Mucosa of gallbladder (tissue), 1 donor: Measurements from ENCODE around the gene TBC1D1. TPM values are rescaled to one million over a fixed set of nuclear protein-coding genes. Genes with fewer than 3 reads are reported as not detected.

Source experiments
- DNase-seq: peaks from one replicate; pipeline ENCODE4 v3.0.0-alpha.2; 2020; ENCODE audit warnings: low spot score
- total RNA-seq: library from RNA; stranded (reverse); gene quantifications from one replicate; pipeline ENCODE4 v1.2.1, GENCODE V29; 2021
- donor health status: DM: no; HTN: no; CAD: no.

The TBC1D1 gene, protein sequence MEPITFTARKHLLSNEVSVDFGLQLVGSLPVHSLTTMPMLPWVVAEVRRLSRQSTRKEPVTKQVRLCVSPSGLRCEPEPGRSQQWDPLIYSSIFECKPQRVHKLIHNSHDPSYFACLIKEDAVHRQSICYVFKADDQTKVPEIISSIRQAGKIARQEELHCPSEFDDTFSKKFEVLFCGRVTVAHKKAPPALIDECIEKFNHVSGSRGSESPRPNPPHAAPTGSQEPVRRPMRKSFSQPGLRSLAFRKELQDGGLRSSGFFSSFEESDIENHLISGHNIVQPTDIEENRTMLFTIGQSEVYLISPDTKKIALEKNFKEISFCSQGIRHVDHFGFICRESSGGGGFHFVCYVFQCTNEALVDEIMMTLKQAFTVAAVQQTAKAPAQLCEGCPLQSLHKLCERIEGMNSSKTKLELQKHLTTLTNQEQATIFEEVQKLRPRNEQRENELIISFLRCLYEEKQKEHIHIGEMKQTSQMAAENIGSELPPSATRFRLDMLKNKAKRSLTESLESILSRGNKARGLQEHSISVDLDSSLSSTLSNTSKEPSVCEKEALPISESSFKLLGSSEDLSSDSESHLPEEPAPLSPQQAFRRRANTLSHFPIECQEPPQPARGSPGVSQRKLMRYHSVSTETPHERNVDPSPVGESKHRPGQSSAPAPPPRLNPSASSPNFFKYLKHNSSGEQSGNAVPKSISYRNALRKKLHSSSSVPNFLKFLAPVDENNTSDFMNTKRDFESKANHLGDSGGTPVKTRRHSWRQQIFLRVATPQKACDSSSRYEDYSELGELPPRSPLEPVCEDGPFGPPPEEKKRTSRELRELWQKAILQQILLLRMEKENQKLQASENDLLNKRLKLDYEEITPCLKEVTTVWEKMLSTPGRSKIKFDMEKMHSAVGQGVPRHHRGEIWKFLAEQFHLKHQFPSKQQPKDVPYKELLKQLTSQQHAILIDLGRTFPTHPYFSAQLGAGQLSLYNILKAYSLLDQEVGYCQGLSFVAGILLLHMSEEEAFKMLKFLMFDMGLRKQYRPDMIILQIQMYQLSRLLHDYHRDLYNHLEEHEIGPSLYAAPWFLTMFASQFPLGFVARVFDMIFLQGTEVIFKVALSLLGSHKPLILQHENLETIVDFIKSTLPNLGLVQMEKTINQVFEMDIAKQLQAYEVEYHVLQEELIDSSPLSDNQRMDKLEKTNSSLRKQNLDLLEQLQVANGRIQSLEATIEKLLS (N-terminal part only)
- 159 TPM for total RNA-seq

DNA sequence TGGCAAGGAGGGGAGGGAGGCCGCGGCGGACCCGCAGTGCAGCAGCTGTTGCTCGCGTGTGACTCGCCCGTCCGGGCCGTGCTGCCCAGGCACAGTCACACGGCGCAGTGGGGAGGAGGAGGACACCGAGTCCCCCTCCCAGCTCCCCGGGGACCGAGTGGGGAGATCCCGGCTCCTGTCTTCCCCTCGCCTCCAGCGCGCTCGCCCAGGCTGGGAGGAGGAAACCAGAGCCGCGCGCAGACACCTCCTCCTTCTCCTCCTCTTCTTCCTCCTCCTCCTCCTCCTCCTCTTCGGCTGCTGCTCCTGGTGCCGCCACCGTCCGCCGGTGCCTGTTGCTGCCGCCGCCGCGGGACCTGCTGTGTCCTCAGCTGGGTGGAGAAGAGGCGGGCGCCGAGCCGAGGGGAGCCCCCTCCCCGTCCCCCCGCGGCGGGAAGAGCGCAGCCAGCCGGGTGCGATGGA, at the start of gene TBC1D1:
TSS of gene TBC1D1 (plus strand) at position 284 of the 459 bp plus-strand sequence. CDS start 11,012 bp downstream, outside the sequence.
- peak; percentile 18 for DNase-seq

DNA sequence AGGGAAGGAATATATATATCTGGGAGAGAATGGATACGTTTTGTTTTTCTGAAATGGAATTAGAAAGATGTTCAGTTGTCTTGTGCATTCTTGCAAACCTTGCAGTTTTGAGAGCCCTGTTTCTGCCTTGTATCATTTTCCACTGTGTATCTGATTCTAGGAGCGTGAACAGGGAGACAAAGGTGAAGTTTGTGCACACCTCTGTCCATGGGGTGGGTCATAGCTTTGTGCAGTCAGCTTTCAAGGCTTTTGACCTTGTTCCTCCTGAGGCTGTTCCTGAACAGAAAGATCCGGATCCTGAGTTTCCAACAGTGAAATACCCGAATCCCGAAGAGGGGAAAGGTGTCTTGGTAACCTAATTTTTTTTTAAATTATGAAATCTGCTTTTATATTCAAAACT, 46.7 kb upstream of the TBC1D1 start:
- DNase-seq: no peak

DNA sequence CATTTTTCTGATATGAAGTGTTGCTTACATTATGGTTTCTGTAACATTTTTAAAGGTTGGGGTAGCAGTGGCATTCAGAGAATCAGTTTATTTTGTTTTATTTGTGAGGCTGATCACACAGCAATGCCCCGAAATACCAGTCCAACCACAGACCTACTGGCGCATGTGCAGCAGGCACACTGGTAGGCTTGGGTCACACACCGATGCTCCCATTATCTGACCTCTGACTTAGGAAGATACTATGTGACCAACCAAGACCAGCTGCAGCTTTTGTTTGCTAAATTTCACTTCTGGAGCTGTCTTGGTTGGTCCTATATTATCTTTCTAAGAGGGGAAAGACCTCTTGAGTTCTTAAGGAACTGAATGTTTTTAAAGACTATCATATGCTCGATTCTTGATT, 45.7 kb upstream of the TBC1D1 start:
- no peak for DNase-seq

DNA sequence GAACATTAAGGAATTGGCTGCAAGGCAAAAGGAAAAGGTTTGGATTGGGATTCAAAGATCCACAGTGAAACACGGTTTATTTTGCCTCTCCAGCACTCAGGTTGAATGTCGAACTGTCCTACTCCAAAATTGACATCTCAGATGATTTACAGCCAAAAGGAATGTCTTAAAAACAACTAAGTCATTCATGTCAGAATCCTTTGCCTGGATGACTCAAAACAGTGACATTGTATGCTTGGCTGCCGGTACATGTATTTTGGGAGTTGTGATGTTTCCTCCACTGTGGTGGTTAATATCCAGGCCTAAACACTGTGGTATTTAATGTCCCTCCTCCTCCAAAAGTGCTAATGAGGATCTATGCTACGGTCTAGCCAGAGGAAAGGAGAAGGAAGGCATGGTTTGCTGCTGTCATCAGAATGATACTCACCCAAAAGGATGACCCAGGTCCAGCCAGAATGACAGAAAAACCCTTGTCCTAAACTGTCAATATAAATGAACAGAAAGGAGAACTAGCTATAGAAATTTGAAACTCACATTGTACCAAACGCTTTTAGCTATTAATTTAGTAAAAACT, 43.5 kb upstream of the TBC1D1 start:
- no peak for DNase-seq

DNA sequence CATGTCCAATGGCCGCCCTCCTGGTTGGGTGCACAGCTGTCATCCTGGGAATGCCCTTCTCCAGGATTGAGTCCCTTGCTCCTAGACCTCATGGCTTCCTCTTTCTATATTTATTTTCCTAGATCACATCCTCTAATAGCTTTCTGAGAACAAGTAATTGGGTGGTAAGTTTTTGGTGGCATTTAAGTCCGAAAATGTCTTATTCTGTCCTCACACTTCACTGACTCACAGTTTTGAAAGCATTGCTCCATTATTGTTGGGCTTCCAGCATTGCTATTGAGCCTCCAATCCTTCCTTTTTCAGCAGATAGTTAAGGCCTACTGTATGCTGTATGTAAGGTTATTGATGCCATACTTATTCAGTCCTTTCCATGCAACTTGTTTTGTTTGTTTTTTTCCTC, 38.5 kb upstream of the TBC1D1 start:
- DNase-seq: no peak

DNA sequence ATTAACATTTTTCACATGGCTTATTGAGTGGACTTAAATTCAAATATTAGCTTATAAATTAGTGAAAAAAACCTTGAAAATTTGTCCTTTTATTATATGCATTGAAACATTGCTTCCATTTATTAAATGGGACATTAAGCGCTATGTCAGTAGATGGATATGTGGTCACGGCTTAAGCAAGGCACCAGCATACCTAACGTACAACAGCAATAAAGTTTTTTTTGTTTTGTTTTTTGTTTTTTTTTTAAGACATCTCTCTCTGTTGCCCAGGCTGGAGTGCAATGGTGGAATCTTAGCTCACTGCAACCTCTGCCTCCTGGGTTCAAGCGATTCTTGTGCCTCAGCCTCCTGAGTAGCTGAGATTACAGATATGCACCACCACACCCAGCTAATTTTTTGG, 32.8 kb upstream of the TBC1D1 start:
- DNase-seq: no peak

DNA sequence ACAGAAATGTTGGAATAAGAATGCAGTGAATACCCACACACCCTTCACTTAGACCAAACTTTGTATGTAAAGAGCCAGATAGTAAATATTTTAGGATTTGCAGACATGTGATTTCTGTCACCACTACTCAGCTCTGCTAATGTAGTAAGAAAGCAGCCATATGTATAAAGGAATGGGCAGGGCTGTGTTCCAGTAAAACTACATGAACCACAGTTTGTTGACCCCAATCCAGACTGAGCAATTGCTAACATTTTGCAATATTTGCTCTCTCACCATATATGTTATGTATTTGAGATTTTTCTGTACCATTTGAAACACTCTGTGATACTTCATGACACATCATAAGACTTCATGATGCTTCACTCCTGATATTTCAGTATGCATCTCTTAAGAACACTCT, 32.0 kb upstream of the TBC1D1 start:
- DNase-seq: no peak

DNA sequence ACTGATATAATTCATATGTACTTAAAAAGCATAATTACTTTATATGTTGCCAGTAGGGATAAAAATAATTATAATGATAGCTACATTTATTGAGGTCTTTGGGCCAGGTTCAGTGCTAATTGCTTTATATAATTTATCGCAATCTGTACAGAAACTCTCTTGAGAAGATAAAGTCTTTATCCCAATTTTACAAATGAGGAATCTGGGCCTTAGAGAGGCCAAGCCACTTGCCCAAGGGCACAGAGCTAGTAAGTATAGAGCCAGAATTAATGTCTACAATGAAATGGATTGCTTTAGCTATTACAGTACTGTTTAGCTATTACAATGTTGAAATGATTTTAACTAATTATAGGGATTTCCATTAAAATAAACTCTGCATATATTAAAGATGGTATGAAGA, 30.6 kb upstream of the TBC1D1 start:
- DNase-seq: no peak

DNA sequence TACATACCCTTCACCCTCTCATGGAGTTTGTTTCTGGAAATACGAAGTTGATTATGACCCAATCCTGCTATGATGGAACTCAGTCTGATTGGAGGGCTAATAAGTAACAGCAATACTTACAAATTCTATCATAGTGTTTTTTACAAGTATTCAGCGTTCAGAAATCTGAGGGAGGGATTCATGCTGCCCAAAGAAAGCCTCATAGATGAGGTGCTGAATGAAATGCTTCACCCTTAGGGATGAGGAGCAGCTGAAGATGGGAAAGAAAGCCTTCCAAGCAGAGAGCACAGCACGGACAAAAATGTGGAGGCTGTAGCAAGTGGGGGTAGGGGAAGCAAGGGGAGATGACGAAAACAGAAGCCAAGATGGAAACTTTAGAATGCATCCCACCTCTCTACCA, 27.9 kb upstream of the TBC1D1 start:
- DNase-seq: no peak

DNA sequence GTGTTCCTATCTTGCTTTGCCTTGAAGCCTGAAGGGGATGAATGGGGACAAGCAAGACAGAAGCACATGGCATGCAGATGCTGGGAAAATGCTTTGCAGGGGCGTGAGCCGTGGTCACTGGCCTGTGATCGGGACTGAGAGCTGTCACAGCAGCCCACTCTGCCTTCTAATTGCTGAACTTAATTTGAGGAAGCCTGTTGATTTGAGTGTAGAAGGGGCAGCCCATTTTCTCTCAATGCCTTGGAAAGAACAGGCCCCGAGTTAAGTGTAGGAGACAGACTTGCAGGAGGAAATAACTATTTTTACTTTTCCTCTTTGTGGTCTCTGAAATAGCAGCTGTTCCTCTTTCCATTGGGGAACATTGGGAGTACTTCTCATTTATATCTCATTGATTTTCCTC, 26.1 kb upstream of the TBC1D1 start:
- DNase-seq: no peak

DNA sequence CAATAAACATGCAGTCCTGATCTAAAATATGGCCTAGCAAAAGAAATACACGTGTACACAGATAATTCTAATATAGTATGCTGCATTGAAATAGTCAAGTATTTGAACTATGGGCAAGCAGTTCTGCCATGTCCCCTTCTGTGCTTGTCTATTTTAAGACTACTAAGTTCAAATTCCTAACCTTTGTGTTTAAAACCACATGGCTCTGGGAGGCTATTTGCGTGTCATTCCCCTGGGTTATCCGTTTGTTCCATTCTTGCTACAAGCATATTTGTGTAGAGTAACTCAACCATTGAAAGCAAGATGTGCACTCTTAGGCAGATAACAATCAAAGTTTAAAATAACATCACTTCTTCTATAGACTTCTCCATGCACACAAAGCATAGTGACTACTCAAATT, 25.4 kb upstream of the TBC1D1 start:
- no peak for DNase-seq

DNA sequence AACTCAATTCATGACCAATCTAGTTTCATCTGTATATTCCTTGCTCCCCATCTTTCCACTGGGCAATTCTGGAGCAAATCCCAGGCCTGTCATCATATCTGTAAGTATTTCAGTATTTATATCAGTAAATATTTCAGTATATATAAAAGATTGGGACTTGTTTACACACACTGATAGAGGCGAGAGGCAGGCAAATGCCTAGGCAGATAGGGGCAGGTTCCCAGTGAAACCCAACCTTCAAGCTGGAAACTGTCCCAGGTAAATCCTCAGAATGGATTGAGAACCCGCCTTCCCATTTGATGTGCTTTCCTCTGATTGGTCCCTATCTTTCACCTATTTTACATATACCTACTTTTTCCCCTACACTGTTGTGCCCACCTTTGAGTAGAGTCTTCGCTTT, 23.8 kb upstream of the TBC1D1 start:
- no peak for DNase-seq

DNA sequence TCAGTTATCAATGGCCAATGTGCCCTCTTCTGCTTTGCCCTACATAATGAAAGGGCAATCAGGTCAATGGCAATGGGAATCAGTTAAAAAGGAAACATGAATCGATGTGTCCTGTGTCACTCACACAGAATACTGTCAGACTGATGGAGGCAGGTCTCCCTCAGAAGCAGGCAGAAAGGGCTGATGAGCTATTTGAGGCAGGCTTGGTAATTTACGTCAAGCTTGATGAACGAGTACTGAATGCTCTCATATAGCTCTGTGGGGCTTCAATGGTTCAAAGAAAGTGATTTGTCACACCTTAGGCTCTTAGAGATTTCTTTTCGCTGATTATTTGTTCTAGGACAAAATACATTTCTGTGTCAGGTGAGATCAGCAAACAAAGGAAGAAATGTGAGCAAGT, 22.6 kb upstream of the TBC1D1 start:
- DNase-seq: no peak

DNA sequence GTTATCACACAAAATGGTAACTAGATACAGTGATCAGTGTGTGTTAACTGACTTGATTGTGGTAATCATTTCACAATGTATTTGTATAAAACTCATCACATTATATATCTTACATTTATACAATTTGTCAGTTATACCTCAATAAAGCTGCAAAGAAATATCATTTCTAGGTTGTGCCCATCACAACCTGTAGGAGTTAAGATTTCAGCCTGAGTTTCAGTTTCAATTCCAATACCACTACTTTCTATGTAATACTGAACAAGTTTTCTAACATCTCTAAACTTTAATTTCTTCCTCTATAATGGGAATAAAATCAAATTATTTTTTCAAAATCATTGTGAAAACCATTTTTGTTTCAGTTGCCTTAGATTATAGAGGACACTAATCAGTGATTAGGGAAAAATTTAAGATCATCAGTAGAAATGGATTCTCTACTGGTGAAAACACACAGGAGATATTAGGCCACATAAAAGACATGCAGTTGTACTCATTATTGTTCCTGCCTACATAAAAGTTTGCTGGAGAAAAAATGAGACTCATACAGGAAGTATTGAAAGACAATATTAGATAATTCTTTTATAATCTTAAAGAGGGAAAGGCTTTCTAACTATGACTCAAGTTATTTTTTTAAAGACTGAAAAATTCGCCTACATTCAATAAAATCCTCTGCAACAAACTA, 18.4 kb upstream of the TBC1D1 start:
- DNase-seq: no peak

DNA sequence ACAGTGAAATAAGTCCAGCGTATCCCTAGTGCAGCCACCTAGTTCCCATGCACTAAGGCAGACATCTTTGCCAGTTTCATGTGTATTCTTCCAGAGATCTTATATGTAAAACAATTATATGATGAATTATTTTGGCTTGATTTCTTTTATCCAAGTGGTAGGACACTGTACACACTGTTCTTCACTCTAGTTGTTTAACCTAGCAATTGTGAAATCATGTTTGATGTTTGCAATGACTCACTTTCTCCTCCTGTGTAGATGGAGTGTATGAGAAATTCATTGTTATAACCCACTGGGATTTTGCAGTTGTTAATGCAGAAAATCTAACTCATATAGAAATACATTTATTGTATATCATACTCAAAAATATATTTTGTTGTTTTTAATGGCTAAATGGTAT, 17.5 kb upstream of the TBC1D1 start:
- DNase-seq: no peak

DNA sequence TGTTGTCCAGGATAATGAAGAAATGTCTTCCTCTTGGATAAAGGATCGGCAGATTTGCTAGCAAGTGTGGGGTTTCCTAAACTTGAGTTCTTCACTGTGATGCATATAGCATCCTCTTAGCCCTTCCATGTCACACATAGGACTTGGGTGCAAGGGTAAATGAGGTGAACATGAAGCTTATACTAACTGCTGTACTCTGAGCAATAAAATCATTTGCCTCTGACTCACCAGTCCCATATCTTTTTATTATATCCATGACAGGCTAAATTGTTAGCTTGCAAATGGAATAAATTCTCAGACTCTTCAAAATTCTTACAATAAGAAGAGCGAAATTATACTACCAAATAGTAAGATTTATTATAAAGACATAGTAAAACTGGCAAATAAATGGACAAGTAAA, 14.7 kb upstream of the TBC1D1 start:
- no peak for DNase-seq

DNA sequence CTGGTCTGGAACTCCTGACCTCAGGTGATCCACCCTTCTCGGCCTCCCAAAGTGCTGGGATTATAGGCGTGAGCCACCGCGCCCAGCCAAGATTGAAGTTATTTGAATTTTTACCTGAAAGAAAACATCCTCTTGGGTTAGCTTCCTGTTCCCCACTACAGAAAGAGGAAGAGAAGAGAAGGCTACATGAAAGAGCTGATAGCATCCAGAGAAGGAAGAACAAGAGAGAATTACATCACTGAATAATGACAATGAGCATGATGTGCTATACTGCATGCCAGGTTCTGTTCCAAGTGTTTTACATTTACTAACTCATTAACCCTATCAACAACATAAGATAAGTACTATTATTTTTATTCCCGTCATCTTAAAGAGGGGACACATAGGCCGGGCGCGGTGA, 11.5 kb upstream of the TBC1D1 start:
- no peak for DNase-seq

DNA sequence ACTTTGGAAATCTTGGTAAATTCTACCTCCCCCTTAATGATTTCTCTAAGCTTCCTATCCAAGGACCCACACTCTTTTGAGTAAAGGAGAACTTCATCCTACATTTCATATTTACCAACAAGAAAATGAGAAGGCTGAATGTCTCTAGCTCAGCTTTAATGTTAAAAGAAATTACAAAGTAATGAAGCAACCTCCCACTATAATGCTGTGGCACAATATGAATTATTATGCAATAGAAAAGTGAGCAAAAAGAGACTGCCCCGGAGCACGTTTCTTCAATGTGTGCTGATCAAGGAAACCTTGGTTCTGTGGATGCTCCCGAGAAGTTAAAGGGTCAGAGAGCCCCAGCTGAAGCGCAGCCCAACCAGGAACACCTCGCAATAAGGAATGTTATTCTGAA, 9.1 kb upstream of the TBC1D1 start:
- no peak for DNase-seq

DNA sequence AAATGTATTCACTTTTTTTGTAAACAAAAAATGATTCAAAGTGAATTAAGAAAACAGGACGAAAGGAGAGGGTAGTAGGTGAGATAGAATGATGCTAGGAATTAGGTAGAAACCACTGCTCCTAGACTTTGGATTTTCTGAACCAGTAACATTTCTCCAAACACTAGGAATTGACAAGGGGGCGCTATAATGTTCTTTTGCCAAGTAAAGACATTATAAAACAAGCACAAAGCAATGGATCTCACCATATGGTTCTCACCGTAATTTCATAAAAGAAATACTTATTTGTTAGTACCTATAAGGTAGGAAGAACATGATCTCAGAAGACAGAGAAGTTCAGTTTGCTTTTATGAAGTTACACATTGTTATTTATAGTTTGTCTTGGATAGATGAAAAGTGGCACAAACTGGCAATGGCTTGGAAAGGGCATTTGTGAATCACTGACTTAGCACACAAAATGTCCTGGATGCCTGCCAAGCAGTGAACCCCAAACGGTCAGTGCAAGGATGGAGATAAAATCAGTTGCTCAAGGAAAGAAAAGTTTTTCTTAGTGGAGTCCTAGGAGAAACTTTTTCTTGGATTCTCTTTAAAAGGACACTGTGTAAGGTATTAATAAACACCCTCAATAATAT, 8.1 kb upstream of the TBC1D1 start:
- no peak for DNase-seq

DNA sequence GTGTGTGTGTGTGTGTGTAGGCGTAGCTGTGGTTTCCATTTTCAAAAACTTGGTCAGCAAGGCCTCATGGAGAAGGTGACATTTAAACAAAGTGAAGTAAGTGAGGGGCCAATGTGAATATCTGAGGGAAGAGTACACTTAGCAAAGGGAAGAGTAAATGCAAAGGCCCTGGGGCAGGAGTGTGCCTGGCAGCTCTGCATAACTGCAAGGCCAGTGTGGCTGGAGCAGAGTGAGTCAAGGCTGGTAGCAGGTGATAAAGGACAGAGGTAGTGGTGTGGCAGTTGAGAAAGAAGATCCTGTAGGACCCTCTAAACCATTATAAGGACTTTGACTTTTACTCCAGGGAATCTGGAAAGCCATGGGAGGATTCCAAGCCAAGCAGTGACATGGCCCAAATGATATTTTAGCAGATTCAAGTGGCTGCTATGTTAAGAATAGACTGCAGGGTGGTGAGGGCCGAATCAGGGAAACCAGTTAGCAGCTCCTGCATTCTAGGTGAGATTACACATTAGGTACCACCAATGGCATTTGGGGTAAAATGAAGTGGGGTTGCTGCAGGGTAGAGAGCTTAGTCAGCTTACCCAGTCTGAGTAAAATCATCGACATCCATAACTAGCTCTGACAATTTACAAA, 5.9 kb upstream of the TBC1D1 start:
- no peak for DNase-seq
